ENCODE measurements around the gene PREB. TPM values are rescaled to one million over a fixed set of nuclear protein-coding genes. Genes with fewer than 3 reads are reported as not detected.

The PREB gene
- total and polyA plus RNA-seq, 2 of the 13 experiments (the other 11 are each of a cell fraction or from before 2014, with no cell fraction given), result 112 to 192 TPM

- TF ChIP-seq SMAD3 (CRISPR knock-in tag; IDR thresholded peaks at IDR 0.05), result peak; percentile 98
- TF ChIP-seq PBX2 (CRISPR knock-in tag; IDR thresholded peaks at IDR 0.05), result no peak
- peak; percentile 99 for TF ChIP-seq SOX5 (CRISPR knock-in tag; IDR thresholded peaks at IDR 0.05; ENCODE audit: borderline replicate concordance)
- TF ChIP-seq ZSCAN5A (CRISPR knock-in tag; IDR thresholded peaks at IDR 0.05; ENCODE audit: borderline replicate concordance), result no peak
- TF ChIP-seq E2F5 (CRISPR knock-in tag; conservative IDR thresholded peaks at IDR 0.05), result no peak
- no peak for TF ChIP-seq ZSCAN22 (CRISPR knock-in tag; IDR thresholded peaks at IDR 0.05)
- TF ChIP-seq ZNF660 (CRISPR knock-in tag; IDR thresholded peaks at IDR 0.05; ENCODE audit: borderline replicate concordance, low read depth), result no peak
- TF ChIP-seq ZBTB40 (IDR thresholded peaks at IDR 0.05), result no peak
- TF ChIP-seq ZBTB40 (CRISPR knock-in tag; IDR thresholded peaks at IDR 0.05), result peak; percentile 27; the same call in 1 of the 2 replicates
- peak; percentile 95 for TF ChIP-seq HOXA5 (CRISPR knock-in tag; IDR thresholded peaks at IDR 0.05)
- TF ChIP-seq TCF12 (IDR thresholded peaks at IDR 0.05), result no peak
- peak; percentile 96 for TF ChIP-seq TCF12 (CRISPR knock-in tag; IDR thresholded peaks at IDR 0.05)
- TF ChIP-seq TEF (CRISPR knock-in tag; IDR thresholded peaks at IDR 0.05), result 0 out of 2 replicates have a peak, but pooled peaks have one; percentile 46
- peak; percentile 95 for TF ChIP-seq HOXA3 (CRISPR knock-in tag; IDR thresholded peaks at IDR 0.05)
- no peak for TF ChIP-seq HINFP (CRISPR knock-in tag; IDR thresholded peaks at IDR 0.05; ENCODE audit: low read depth)
- TF ChIP-seq TOE1 (CRISPR knock-in tag; IDR thresholded peaks at IDR 0.05), result no peak
These were observed 37.0 kb upstream of the PREB start (continued) for GRCh38 chr2:27171351-27171848.

Data from HepG2 (cell line).